T-helper 1 cell (primary cell): Measurements from ENCODE around the gene HOXA1.

ENCODE experiments used
- DNase-seq, 5 donors: peaks; one replicate each; pipeline ENCODE4 v3.0.0-alpha.2; 2012 to 2020

HOXA1 gene

DNA sequence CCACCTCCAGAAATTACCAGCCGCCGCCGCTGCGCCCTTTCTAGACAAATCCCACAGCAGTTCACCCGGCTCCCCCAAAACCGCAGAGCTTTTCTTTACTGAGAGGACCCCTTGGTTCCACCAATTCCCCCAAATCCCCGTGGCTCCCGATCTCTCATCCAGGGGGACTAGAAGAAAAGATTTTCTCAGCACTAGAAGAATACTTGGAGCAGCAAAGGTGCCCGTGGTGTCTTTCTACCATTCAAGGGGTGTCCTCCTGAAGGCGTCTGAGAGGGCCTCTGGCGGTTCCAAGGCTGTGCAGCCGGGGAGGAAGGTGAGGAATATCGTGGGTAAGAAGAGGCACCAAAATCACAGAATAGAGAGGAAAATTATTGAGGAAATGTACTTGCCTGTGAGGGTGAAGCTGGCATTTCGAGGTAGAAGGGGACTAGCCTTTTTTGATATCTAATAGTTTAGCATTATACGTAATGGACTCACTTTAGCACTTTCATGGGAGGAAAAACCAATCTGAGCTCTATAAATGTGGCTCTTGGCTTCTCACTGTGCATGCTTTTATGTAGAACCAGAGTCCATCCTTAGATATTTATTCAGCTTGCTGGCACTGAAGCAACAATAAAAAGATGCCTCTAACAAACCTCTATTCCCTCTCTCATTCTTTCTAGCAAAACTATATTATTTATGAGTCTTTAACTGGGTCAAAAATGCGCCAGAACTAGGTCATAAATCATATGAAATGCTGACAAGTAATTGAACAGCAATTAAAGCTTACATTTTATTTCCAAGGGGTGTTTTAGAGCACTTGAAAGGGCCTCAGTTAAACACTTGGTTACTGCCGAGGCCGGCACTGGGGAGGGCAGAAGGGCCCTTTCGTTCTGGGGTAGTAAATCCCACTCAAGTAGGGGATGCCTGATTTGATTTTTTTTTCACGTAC is 20.5 kb upstream of the HOXA1 start:
- no peak for DNase-seq

DNA sequence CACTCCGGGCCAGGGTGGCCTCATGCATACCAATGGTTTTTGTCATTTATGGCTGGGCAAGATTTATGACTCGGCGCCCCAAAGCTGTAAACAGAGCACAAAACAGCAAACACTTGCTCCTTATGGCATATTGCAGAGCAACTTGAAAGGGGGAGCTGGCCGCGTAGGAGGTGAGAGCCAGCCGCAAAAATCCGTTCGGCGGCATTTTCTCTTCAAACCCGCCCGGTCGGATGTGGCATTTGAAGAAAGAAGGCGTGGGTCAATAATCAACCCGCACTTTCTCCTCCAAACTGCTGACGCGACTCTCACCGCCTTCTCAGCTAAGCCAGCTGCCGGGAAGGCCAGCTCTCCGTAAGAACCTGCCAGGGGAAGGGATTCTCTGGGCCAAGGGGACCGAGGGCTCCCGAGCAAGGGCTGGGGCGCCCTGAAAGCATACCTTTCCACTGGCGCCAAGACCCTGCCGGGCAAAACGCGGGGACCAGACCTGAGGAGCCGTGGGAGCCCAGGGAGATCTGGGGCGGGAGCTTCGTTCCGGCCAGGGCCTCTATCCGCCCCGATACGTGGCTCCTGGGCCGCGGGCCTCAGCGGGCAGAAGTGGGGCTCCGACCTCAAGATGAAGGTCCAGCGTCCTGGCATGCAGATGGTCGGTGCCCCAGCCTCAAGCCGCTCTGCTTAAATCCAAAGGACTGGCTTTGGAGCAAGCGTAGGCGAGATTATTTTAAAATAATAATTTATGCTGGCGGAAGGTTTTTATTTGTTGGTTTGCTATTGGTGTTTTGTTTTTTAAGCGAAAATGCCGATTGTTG is 19.6 kb upstream of the HOXA1 start:
- DNase-seq = no peak

DNA sequence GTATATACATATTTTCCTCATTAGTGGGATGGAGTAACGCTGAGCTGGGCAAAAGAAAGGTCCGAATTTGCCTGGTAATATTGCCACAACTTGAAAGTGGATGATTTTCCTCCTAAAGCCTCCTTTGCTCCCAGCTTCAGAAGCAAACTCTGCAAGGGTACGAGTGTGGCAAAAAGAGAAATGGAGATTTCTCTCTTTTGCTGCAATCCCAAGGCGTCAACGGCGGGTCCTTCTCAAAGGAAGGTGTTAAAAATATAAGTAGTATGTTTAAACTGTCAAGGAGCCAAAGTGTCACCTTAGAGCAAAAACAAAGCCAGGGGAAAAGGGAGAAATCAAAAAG is 19.1 kb upstream of the HOXA1 start:
- DNase-seq = no peak

DNA sequence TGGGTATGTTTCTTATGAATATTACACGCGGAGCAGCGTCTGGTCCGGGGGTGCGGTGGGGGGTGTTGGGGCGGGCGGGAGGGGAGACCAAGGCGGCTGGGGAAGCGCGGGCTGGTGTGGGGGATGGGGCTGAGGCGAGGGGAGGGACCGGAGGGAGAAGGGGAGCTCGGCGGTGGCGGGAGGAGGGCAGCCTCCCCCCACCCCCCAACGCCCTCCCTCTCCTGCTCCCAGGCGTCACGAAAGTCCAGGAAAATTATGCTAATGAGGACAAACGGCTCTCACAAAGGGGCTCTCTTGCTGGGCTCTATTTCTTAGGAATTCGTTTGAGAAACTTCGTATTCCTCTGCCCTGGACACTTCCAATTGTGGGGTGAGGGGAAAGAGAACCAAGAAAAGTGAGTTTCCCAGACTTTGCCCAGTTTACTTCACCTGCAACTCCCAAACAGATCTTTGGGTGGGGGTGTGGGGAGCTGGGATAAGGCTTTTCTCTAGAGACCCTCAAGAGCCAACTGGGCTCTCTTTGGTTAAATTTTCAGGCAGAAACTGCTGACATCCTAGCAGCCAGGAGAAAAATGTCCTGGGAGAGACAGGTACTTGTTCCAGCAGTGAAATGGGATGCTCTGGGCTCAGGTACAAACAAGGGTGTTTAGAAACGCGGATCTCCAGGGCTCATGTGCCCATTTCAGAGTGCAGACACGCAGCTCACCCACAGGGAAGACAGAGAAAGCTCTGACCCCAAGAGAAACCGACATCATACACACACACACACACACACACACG is 18.4 kb upstream of the HOXA1 start:
- DNase-seq = no peak

DNA sequence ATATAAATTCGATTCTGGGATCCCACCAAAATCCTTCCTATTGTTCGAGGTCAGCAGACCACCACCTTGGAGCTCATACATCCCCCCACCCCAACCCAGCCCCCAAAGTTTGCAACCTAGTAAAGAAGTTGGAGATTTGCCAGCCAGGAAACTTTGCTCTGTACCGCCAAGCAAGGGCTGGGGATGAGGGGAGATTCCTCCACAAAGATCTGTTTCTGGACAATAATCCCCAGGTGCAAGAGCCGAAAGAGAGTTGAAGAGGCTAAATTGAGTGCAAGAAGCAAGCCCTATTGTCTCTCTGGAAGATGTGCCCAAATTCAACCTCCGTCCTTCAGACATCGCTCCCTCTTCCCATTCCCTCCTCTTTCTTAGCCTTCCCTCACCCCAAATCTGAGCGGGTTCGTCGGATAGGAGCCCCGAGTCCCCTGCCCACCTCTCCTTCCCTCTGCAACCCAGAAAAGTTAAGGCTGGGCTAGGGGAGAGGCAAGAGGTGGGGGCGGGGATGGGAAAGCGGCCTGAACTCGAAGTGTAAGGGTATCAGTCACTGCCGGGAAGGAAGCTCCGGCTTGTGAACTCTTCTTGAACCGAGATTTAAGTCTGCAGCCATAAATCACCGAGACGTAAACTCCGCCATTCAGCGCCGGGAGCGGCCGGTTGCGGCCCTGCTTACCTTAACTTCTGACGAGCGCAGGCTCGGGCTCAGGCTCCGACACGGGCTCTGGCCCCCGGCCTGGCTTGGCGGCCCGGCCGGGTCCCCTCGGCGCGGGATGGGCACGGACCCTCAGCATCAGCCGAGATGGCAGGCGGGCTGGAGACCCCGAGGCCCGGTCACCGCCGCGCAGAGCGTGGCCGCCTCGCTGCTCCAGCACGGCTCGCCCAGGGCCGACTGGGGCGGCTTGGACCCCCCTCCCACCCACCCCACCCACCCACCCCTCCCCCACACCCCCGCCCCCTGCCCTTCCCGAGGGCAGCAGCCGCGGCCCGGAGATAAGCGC is 17.5 kb upstream of the HOXA1 start:
- no peak for DNase-seq

DNA sequence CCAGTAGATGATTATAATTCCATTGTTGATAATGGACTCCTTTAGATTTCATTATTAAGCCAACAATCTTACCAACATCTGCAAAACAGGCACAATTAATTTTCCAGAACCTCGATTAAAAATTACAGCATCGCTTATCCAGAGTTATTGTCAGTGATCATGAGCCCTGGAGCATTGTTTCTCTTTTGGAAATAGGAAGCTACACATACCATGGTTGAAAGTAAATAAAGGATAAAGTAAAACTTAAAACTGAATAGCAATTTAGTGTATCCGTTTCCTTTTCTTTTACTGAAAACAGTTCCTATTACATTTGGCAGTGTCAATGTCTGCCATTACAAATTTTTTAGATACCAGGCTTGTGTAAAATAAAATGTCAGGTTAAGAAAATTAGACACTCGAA is 16.6 kb upstream of the HOXA1 start:
- no peak for DNase-seq

DNA sequence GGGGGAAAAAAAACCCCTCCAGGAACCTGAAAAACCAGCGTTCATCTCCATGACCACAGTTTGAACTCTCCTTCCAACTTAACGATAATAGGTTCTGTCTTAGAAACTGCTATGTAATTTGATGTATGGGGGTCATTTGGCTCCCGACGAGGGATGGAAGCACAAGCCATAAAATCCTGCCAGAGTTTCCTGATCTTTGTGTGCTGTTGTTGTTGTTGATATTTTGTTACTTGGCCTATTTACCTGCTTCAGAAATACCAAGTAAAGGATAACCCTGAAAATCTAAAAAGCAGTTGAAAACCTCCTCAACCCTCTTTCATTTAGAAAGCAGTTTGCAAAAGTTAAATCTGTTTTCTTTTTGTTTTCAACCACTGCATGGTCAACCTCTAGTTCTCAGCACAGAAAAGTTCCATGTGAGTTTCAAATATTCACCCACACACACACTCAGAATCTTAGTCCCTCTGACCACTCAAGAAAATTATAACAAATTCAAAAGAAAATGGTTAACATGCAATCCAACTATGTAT is 16.0 kb upstream of the HOXA1 start:
- no peak for DNase-seq

DNA sequence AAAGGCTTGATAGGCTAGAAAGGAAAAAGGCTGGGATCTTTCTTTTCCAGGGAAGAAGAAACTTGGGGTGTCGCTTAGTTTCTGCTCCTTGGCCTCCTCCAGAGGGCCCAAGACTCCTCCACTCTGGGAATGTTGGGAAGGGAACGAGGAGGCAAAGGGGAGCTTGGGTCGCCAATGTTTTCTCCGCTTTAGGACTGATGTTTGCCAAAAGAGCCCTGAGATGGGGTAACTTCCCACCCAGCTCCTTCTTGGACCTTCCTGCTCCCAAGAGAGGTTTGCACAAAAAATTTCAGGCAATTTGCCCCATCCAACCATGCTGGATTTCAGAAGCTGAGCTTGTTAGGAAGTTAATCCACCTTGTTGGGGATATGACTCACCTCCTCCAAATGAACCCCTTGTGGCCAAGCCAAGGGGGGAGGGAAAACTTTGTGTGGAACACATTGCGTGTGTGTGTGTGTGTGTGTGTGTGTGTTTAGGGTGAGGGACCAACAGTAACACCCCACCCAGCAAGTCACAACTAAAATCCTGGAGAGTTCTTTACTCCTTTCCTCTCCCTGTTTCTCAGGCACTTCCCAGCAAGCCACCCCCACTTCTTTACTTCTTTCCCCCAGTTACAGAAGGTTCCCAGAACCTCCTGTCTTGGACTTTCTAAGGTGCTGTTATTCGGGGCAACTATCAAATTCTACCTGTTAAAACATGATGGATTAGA is 15.4 kb upstream of the HOXA1 start:
- no peak for DNase-seq

DNA sequence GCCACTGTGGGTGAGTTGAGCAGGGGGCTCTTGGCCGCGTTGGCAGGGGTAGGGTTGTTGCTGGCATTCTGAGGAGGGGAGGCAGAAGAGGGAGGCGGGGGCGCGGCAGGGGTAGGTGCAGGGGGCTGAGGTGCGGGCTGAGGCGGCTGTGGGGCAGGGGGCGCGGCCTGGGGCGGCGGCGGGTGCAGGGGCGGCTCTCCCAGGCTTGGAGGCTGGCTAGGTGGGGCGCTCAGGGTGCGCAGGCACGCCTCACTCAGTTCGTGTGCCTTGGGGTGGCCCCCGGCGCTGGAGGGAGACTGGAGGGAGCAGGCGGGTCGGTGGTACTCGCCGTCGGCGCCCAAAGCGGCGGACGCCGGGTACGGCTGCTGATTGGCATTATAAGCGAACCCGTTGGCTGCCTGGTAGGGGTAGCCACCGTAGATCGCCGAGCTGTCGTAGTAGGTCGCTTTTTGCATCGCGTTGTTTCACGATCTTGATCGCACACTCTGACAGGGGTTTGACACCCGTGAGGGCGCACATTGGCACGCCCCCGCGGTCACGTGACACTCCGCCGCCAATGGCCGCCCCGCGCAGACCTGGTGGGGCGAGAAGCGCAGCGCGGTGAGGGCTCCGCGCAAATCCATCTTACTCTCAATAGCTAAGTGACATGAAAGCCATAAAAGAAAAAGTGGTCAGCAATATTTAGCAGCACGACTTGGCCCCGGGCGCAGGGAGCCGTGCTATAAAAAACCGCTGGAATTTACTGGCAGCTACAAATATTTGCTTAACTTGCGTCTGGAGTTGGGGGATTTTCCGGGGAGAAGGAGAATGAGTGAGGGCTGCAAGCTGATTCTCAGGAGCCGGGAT is 14.6 kb upstream of the HOXA1 start:
- DNase-seq = no peak

DNA sequence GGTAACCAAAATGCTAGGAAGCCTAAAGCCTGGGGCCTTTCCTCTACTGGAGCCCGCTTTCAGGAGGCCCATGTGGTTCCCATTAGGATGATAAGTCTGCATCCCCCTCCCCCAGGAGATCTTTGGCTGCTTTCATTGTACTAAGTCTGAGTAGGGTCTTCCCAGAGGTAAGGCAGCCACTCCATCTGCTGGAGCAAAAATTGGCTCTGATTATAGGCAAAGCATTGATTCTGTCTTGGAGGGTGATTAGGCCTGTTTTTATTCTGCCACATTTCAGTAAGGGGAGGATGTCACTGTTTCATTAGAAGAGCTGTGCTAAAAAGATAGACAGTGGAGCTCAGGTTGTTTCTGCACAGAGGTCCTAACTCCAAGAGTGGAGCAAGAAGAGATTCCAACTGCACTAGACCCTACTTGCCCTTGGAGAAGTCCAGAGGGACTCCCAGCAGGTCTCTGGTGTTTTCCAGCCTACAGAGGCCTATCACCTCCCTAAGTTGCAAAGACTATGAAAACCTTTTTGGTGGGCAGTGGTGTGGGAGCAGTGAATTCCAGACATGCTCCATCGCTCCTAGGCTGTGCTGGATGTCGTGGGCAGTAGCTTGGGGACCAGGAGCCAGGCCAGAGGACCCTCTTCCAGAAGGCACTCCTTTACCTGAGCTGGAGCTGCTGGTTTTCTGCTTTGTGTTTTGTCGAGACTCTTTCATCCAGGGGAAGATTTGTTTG is 13.8 kb upstream of the HOXA1 start:
- no peak for DNase-seq

DNA sequence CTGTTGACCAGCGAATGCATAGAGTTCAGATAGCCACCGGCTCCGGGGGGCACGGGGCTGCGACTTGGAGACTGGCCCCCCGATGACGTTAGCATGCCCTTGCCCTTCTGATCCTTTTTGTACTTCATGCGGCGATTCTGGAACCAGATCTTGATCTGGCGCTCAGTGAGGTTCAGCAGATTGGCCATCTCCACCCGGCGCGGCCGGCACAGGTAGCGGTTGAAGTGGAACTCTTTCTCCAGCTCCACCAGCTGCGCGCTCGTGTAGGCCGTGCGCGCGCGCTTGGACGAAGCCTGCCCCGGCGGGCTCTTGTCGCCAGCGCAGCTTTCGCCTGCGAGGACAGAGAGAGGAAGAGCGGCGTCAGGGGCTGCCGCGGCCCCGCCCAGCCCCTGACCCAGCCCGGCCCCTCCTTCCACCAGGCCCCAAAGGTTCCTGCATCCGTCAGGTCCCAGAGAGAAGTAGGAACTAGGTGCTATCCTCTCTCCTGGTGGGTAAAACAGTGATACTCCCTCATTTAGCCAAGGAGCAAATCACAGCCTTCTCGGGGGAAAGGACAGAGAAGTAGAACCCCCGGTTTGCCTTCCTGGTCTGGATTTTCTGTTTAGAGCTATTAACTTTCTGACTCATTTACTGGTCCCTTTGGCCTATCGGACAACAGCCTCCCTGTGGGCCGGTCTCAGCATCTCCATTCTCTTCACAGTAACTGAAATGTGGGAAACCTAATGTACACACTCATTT is 12.8 kb upstream of the HOXA1 start:
- no peak for DNase-seq

DNA sequence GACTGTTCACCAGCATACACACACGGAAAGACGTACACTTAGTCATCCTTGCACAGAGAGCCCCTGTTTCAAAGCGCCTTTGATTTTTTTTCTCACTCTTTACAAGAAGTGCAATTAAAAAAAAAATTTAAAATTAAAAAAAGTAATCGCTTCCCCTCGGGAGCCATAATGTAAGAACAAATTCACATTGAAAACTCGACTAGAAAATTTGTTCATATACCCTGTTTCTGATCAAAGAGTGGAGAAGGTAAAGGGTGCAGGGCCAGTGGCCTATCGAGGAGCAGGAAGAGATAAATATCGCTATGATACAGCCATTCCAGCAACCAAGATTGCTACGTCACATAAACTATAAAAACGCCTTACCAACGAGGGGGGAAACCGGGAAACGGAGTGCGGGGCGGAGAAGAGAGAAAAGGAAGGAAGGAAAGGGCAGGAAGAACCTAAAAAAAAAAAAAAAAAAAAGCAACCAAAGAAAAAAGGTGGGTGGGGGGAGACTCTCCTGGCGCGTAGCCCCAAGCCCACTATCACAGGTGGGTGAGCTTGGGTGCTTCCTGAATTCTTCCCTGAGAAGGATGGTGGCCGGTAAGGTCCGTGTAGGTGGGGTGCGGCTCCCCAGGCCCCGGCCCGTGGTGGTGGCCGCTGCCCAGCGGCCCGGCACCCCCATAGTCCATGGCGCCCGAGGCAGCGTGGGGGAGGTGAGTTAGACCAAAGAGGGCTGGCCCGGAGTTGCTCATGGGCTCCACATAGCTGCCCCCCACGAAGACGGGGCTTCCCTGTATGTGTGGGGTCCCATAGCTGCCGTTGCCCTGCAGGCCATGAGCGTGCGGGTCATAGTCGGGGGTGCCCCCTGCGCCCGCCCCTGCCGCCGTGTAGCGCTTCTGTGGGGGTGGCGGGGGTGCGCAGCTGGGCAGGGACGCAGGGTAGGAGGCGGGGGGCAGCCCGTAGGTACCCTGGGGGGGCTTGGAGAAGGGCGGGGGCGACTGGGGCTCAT is 11.9 kb upstream of the HOXA1 start:
- DNase-seq = no peak

DNA sequence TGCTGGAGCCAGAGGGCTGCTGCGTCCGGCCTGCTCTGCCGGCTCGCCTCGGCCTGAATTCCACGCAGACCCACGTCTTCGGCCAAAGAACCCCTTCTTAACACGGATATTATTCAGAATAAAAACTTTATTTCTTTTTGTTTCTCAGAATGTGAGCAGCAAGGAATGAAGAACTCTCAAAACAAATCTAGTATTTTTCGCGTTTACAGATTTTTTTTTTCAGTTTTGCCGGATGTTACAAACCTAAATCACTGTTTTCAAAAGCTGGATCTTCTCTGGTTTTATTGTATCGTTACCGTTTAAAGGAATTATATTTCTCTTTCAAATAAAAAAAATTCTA is 11.1 kb upstream of the HOXA1 start:
- no peak for DNase-seq

DNA sequence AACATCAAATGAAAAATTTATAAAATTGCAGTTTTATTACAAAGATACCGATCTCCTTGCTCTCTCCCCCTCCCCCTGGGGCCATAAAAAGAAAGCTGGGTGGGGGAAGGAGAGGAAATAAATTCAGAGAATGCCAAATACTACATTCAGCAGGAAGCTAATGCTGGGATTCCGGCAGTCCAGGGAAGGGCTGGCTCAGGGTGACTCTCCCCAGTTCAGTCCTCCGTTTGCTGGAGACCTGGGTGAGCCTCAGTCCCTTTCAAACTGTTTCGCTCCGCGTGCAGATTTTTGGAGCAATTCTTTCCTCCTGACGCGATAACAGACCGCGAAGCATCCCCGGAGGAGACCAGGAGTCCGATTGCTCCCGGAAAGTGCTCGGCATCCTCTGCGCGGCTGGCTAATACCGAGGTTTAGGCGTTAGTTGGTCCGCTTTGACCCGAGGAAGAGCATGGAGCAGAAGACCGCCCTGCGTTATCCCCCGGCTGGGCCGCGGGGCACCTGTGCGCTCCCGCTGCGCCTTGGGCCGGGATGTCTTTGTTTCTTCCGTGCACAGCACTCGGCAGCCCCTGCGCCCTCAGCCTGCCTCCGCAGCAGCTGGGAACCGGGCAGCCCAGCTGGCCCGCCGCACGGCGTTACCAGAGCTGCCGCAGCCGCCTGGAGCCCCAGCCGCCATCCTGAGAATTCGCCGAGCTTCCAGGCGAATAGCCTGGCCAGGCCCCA is 10.5 kb upstream of the HOXA1 start:
- DNase-seq = no peak

DNA sequence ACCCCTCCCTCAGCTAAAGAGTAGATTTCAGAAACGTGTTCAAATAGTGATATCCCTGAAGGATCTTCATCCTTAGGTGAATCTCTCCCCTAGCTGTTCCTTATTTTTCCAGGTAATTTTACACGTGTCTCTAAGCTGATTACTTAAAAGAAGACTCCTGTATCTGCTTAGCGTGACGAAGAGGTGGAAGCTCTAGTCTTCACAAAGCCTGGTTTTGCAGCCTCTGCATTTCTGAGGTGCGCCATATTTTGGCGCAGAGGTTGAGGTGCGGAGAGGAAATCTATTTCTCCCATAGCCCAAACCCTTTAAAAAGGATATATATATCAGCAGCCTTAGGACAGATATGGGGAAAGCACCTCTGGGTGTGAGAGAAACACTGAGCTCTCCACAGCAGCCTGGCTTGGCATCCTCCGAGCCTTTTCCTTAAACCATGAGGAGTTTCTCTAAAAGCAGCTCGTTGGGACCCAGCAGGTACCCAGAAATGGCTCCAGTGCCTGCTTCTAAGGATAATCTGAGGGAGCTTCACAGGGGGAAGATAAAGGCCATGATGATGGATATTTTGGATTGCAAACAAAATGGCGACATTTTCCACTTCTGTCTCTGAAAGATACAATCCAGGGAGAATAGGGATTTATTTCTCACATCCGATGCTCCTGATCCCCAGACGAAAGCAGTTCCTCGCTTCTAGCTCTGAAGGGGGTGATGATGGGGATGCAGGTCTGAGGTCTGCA is 9.7 kb upstream of the HOXA1 start:
- DNase-seq = no peak
